ENCODE data around the gene HSDL2. TPM values are rescaled to one million over a fixed set of nuclear protein-coding genes. Genes with fewer than 3 reads are reported as not detected.

Gene HSDL2
- total and polyA plus RNA-seq, 10 of the 15 experiments (the other 5 are each of a cell fraction or from before 2014, with no cell fraction given) = 20.9 to 46.1 (median 27.0) TPM

- no peak for TF ChIP-seq ZBTB4 (CRISPR knock-in tag; IDR thresholded peaks at IDR 0.05)
- no peak for TF ChIP-seq SREBF2 (IDR thresholded peaks at IDR 0.05; ENCODE audit: low read length)
- TF ChIP-seq PML (IDR thresholded peaks at IDR 0.05; ENCODE audit: low read length) = no peak
- TF ChIP-seq REST (IDR thresholded peaks at IDR 0.05; ENCODE audit: low read depth, low read length) = no peak
- TF ChIP-seq, protein P1, sequence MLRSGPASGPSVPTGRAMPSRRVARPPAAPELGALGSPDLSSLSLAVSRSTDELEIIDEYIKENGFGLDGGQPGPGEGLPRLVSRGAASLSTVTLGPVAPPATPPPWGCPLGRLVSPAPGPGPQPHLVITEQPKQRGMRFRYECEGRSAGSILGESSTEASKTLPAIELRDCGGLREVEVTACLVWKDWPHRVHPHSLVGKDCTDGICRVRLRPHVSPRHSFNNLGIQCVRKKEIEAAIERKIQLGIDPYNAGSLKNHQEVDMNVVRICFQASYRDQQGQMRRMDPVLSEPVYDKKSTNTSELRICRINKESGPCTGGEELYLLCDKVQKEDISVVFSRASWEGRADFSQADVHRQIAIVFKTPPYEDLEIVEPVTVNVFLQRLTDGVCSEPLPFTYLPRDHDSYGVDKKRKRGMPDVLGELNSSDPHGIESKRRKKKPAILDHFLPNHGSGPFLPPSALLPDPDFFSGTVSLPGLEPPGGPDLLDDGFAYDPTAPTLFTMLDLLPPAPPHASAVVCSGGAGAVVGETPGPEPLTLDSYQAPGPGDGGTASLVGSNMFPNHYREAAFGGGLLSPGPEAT (IDR thresholded peaks at IDR 0.05; ENCODE audit: low read depth) = no peak
- TF ChIP-seq EED (IDR thresholded peaks at IDR 0.05; ENCODE audit: low read depth) = no peak
- TF ChIP-seq RELA (IDR thresholded peaks at IDR 0.05; ENCODE audit: borderline replicate concordance, partially characterized antibody) = peak; percentile 16
- TF ChIP-seq CREM (IDR thresholded peaks at IDR 0.05; ENCODE audit: low read depth) = no peak
- TF ChIP-seq SP1 (IDR thresholded peaks at IDR 0.05; ENCODE audit: low read depth, low read length) = no peak
- TF ChIP-seq SMAD5 (IDR thresholded peaks at IDR 0.05; ENCODE audit: low read depth) = no peak
- TF ChIP-seq ZNF622 (IDR thresholded peaks at IDR 0.05) = no peak
- TF ChIP-seq MEF2B (IDR thresholded peaks at IDR 0.05; ENCODE audit: partially characterized antibody, poor library complexity, severe bottlenecking) = peak; percentile 19
- TF ChIP-seq, protein P2, sequence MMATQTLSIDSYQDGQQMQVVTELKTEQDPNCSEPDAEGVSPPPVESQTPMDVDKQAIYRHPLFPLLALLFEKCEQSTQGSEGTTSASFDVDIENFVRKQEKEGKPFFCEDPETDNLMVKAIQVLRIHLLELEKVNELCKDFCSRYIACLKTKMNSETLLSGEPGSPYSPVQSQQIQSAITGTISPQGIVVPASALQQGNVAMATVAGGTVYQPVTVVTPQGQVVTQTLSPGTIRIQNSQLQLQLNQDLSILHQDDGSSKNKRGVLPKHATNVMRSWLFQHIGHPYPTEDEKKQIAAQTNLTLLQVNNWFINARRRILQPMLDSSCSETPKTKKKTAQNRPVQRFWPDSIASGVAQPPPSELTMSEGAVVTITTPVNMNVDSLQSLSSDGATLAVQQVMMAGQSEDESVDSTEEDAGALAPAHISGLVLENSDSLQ (IDR thresholded peaks at IDR 0.05) = no peak
- TF ChIP-seq, protein P3, sequence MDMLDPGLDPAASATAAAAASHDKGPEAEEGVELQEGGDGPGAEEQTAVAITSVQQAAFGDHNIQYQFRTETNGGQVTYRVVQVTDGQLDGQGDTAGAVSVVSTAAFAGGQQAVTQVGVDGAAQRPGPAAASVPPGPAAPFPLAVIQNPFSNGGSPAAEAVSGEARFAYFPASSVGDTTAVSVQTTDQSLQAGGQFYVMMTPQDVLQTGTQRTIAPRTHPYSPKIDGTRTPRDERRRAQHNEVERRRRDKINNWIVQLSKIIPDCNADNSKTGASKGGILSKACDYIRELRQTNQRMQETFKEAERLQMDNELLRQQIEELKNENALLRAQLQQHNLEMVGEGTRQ (IDR thresholded peaks at IDR 0.05; ENCODE audit: borderline replicate concordance, low read depth, low read length) = no peak
- TF ChIP-seq NR2F1 (conservative IDR thresholded peaks at IDR 0.05) = peak; percentile 86
- TF ChIP-seq CBX3 (IDR thresholded peaks at IDR 0.05; ENCODE audit: borderline replicate concordance, low read depth) = no peak
- TF ChIP-seq MEF2A (IDR thresholded peaks at IDR 0.05; ENCODE audit: insufficient read depth, low read depth, low read length) = no peak
- TF ChIP-seq GABPA (IDR thresholded peaks at IDR 0.05; ENCODE audit: low read depth) = no peak
- no peak for TF ChIP-seq BCL11A (IDR thresholded peaks at IDR 0.05; ENCODE audit: low read depth, low read length)
- no peak for TF ChIP-seq EP300 (IDR thresholded peaks at IDR 0.05; ENCODE audit: borderline replicate concordance in 1 of 2, control insufficient read depth in 1 of 2, low read depth in 2 of 2, low read length in 2 of 2)
Measured at GRCh38 chr9:112487008-112487798, 107.3 kb downstream of the HSDL2 start (continued).
